GM12892 (cell line): ENCODE results near the gene PTPN4.

Experiments
- POLR2A ChIP-seq: IDR thresholded peaks from 2 replicates; pipeline ENCODE4 v1.6.1; 2011; ENCODE audit warnings: low read depth, low read length, control low read depth
- POLR2AphosphoS5 ChIP-seq: IDR thresholded peaks from 2 replicates; pipeline ENCODE4 v1.6.1; 2011; ENCODE audit warnings: low read depth, low read length, control low read depth

DNA sequence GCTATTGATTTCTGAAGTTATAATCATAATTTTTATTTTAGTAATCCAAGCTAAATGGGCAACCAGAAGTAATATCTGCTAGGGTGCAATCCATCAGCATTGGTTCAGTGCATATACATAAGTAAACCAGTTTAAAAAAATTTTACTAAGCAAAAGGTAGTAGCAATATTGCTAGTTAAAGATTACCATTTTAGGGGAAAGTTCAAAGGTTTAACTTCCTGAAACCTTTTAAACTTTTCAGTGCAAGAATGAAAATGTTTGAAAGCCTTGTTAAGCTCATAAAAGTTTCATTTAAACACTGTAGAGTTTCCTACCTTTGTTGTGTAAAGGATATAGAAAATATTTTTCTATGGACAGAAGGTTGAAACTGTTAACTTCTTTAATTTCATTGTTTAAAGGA, 222.2 kb downstream of the PTPN4 start:
- TF ChIP-seq POLR2AphosphoS5 (no peak), POLR2A (no peak)
